Astrocyte of the cerebellum (primary cell): ENCODE data around the gene PPP2R3C.
"Not testable (repeated sequence)": the region's sequence is repeated elsewhere in the genome, so short reads cannot be mapped to it uniquely, and the experiment has no call there.

Experiments used
- DNase-seq: peaks from one replicate; pipeline ENCODE4 v3.0.0-alpha.2; 2011; ENCODE audit warnings: low read depth
- H3K4me3 ChIP-seq: 2 replicates; pipeline ENCODE4 v1.5.1; 2011; ENCODE audit warnings: mild to moderate bottlenecking, low read depth, low read length, moderate library complexity
- in situ Hi-C: cut with HindIII; loops from 2 replicates; pipeline ENCODE4 v1.10.0; 2017; ENCODE audit warnings: low sequenced_read_pairs
- TF ChIP-seq, protein P1 (sequence below): IDR thresholded peaks from 2 replicates; pipeline ENCODE4 v1.5.1; 2012; ENCODE audit warnings: low read length, low read depth, moderate library complexity, mild to moderate bottlenecking; ENCODE audit errors: missing control alignments

Gene PPP2R3C

DNA sequence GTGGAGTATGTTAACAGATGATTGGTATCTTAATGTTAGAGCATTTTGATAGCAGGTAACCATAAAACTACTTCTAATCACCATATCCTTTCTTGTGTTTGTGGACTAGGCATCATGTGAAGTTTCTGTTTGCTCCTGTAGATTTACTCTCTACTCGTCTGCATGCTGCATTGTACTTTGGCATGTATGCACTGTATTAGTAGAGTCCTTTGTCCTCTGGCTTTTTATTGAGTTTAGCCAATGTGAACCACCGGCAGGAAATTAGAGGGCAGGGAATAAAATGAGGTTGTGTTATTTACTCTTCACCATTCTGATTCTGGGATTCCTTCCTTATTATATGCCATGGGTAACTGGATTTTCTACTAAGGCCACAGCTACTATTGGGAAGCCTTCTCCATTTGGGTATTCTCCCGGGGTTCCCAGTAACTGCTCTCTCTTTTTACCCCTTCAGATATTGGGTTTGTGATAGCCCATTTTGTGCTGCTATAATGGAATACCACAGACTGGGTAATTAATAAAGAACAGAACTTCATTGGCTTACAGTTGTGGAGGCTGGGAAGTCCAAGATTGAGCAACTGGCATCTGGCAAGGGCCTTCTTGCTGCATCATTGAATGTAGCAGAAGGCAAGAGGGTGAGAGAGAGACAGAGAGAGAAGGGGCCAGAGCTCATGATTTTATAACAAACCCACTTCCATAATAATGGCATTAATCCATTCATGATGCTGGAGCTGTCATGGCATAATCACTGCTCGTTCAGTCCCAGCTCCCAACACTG, 53.4 kb downstream of the PPP2R3C start:
- DNase-seq = no peak
- TF ChIP-seq, protein P1, sequence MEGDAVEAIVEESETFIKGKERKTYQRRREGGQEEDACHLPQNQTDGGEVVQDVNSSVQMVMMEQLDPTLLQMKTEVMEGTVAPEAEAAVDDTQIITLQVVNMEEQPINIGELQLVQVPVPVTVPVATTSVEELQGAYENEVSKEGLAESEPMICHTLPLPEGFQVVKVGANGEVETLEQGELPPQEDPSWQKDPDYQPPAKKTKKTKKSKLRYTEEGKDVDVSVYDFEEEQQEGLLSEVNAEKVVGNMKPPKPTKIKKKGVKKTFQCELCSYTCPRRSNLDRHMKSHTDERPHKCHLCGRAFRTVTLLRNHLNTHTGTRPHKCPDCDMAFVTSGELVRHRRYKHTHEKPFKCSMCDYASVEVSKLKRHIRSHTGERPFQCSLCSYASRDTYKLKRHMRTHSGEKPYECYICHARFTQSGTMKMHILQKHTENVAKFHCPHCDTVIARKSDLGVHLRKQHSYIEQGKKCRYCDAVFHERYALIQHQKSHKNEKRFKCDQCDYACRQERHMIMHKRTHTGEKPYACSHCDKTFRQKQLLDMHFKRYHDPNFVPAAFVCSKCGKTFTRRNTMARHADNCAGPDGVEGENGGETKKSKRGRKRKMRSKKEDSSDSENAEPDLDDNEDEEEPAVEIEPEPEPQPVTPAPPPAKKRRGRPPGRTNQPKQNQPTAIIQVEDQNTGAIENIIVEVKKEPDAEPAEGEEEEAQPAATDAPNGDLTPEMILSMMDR = no peak
- in situ Hi-C loops = no loop called here

DNA sequence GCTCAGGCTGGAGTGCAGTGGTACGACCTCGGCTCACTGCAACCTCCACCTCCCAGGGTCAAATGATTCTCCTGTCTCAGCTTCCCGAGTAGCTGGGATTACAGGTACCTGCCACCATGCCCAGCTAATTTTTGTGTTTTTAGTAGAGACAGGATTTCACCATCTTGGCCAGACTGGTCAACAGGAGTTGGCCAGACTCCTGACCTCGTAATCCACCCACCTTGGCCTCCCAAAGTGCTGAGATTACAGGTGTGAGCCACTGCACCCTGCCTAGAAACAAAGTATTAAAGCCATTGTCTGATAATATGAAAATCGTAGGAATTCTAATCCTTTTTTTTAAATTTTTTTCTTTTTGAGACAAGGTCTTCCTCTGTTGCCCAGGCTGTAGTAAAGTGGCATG, 56.1 kb downstream of the PPP2R3C start:
- DNase-seq, H3K4me3 ChIP-seq, in situ Hi-C loops: not testable (repeated sequence)

More for the DNA sequence above, 53.4 kb downstream of the PPP2R3C start:
- H3K4me3 ChIP-seq = no peak overlapping the region

DNA sequence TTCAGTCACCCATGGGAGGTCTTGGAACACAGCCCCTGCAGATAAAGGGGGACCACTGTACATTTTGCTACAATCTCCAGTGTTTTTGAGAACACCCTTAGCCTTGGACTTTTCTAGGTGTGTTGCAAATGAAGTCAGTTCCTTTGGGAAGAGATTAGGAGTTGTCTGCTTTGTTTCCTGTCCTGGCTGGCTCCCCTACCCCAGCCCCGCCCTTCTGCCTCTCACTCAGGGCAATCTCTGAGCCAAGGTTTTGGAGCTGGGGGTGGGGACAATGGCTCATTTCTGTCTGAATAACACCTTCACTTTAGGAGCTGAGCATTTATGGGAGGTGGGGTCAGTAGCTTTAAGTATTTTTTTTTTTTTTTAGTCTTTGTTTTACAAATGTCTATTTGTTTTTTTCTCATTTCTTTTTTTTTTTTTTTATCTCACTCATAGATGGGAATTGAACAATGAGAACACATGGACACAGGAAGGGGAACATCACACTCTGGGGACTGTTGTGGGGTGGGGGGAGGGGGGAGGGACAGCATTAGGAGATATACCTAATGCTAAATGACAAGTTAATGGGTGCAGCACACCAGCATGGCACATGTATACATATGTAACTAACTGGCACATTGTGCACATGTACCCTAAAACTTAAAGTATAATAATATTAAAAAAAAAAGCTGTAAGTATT, 60.5 kb downstream of the PPP2R3C start:
- in situ Hi-C loops, H3K4me3 ChIP-seq, DNase-seq: not testable (repeated sequence)

DNA sequence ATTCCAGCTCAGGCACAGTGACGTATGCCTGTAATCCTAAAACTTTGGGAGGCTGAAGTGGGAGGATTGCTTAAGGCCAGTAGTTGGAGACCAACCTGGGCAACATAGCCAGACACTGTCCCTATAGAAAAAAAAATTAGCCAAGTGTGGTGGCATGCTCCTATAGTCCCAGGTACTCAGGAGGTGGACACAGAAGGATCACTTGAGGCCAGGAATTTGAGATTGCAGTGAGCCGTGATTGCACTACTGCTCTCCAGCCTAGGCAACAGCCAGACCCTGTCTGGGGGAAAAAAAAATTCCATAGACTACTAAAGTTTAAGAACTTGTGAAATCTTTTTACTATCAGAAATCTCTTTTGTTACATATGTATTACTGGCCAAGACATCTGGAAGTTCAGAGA, 69.2 kb downstream of the PPP2R3C start:
- no peak for DNase-seq
- TF ChIP-seq, protein P1 = no peak
- H3K4me3 ChIP-seq = no peak overlapping the region
- in situ Hi-C loops = no loop called here

DNA sequence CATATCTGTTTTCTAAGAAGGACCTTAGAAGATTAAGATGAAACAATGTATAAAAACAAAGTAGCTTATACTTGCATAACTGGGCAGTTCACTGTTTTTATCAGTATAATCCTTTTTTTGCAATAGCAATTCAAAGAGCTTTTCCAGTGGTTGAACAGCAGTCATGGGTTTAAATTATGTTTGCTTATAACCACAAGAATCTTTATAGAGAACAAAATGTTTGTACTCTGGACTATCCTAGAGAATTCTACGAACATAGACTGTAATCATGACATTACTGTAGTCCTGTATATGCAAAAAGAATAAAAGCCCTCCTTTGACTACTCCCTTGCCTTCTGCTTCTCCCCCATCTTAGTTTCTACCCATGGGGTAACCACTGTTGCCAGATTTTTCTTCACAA, 70.0 kb downstream of the PPP2R3C start:
- peak; percentile 29 for DNase-seq
- in situ Hi-C loops = no loop called here
- H3K4me3 ChIP-seq = no peak overlapping the region
- TF ChIP-seq, protein P1 = no peak

DNA sequence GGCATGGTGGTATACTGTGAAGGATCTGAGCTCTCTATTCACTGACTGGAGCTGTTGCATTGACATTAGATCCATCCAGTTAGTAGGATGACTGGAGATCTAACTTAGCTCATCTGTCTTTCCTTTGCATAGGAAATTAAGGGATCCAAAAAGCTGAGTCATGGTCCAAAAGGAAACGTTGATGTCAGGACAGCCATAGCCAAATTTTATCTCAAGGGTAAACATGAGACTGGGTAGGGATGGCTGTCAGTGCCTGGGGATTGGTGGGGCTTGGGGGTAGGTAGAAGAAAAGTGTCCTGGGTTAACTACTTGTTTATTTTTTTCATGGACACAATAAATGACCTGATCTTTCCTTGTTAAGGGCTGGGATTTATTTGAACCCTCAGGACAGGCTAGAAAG, 71.1 kb downstream of the PPP2R3C start:
- H3K4me3 ChIP-seq = no peak overlapping the region
- no peak for DNase-seq
- TF ChIP-seq, protein P1 = no peak
- in situ Hi-C loops = no loop called here

DNA sequence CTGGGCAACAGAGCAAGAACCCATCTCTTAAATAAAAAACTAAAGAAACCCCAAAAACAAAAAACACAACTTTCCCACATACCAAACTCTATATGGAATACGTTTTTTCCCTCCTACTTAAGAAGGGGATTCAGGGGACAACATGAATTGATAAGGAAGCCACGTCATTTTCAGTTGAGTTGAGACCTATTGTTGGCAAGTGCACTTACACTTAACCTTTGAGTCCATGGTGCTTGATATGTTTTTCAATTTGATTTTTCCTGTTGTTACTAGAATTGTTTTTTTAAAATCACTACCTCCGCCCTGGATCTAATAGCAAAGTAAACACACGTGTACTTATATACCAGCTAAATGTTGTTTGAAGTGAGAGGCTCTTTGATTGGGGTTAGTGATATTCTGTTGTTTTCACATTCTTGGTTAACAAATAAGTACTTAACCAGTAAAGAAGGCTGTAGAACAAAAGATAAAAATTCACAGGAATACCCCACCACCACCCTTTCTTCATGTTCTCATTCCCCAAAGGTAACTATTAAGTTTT, 73.7 kb downstream of the PPP2R3C start:
- in situ Hi-C loops = no loop called here
- TF ChIP-seq, protein P1 = no peak
- DNase-seq = no peak
- peak overlapping the region; percentile 96 for H3K4me3 ChIP-seq
